Neural crest cell (in vitro differentiated cells): ENCODE results near the gene NXPH4. TPM values are rescaled to one million over a fixed set of nuclear protein-coding genes. Genes with fewer than 3 reads are reported as not detected.

Source experiments
- DNase-seq: peaks from one replicate; pipeline ENCODE4 v3.0.0; 2021; ENCODE audit warnings: low read depth, mixed read lengths, low spot score
- H3K27ac Mint-ChIP-seq: one replicate; pipeline ENCODE4 v1.8.0; 2021; ENCODE audit warnings: mild to moderate bottlenecking, mixed read lengths; ENCODE audit not compliant: unreplicated experiment
- H3K27me3 Mint-ChIP-seq: 2 replicates; pipeline ENCODE4 v1.8.0; 2021; ENCODE audit warnings: low read depth, mild to moderate bottlenecking, mixed read lengths
- H3K36me3 Mint-ChIP-seq: 2 replicates; pipeline ENCODE4 v1.8.0; 2021; ENCODE audit warnings: low read depth, mild to moderate bottlenecking, mixed read lengths
- H3K4me1 Mint-ChIP-seq: 2 replicates; pipeline ENCODE4 v1.8.0; 2021; ENCODE audit warnings: mixed read lengths
- H3K4me3 Mint-ChIP-seq: one replicate; pipeline ENCODE4 v1.8.0; 2021; ENCODE audit warnings: mild to moderate bottlenecking, mixed read lengths
- H3K9me3 Mint-ChIP-seq: 2 replicates; pipeline ENCODE4 v1.8.0; 2021; ENCODE audit warnings: mixed read lengths
- CTCF ChIP-seq: fragments of 200-600 bp; sonication (generic); conservative IDR thresholded peaks from 2 replicates; pipeline ENCODE4 v1.5.0; 2021; ENCODE audit warnings: antibody characterized with exemption, mild to moderate bottlenecking
- total RNA-seq: library from RNA; stranded (reverse); gene quantifications from 2 replicates; pipeline ENCODE4 v1.2.1, GENCODE V29; 2021

Gene NXPH4
- total RNA-seq, 1 donor from 2014 or later: 0.91 TPM

GRCh38 chr12:57237596-57237931, 21.0 kb downstream of the NXPH4 start:
- Mint-ChIP-seq H3K36me3 (peaks cover 12% of the 10 kb centered on the region), H3K9me3 (no peaks in the 10 kb centered on the region), H3K27me3 (peaks cover 70% of the 10 kb centered on the region), H3K27ac (no peak overlapping the region), H3K4me1 (peaks cover 61% of the 10 kb centered on the region), H3K4me3 (peak overlapping the region; percentile 90)
- no peak for DNase-seq
- TF ChIP-seq CTCF: no peak

- H3K36me3 Mint-ChIP-seq: peaks cover 8% of the 10 kb centered on the region
- no peak for TF ChIP-seq CTCF
- H3K4me3 Mint-ChIP-seq: peak overlapping the region; percentile 90
- H3K9me3 Mint-ChIP-seq: no peaks in the 10 kb centered on the region
- H3K27me3 Mint-ChIP-seq: peaks cover 76% of the 10 kb centered on the region
- no peak for DNase-seq
- peaks cover 63% of the 10 kb centered on the region for H3K4me1 Mint-ChIP-seq
- H3K27ac Mint-ChIP-seq: peak overlapping the region; percentile 68
These were observed 21.6 kb downstream of the NXPH4 start for GRCh38 chr12:57237932-57238853.

- peak; percentile 98 for DNase-seq
- peak; percentile 100 for TF ChIP-seq CTCF
- Mint-ChIP-seq H3K27ac (peak overlapping the region; percentile 68), H3K9me3 (no peaks in the 10 kb centered on the region), H3K4me3 (peak overlapping the region; percentile 90), H3K36me3 (peaks cover 7% of the 10 kb centered on the region), H3K27me3 (peaks cover 83% of the 10 kb centered on the region), H3K4me1 (peaks cover 68% of the 10 kb centered on the region)
These were observed 22.4 kb downstream of the NXPH4 start for GRCh38 chr12:57238854-57239554.

- H3K27me3 Mint-ChIP-seq: peaks cover 83% of the 10 kb centered on the region
- no peak for TF ChIP-seq CTCF
- peaks cover under 1% of the 10 kb centered on the region for H3K36me3 Mint-ChIP-seq
- no peaks in the 10 kb centered on the region for H3K9me3 Mint-ChIP-seq
- no peak for DNase-seq
- peaks cover 64% of the 10 kb centered on the region for H3K4me1 Mint-ChIP-seq
- peak overlapping the region; percentile 22 for H3K27ac Mint-ChIP-seq
- H3K4me3 Mint-ChIP-seq: peak overlapping the region; percentile 90
These were observed 23.0 kb downstream of the NXPH4 start for GRCh38 chr12:57239587-57240065.

- H3K27ac Mint-ChIP-seq: peak overlapping the region; percentile 27
- peak; percentile 14 for TF ChIP-seq CTCF
- peaks cover 86% of the 10 kb centered on the region for H3K27me3 Mint-ChIP-seq
- peak overlapping the region; percentile 90 for H3K4me3 Mint-ChIP-seq
- no peak for DNase-seq
- peaks cover 60% of the 10 kb centered on the region for H3K4me1 Mint-ChIP-seq
- H3K9me3 Mint-ChIP-seq: no peaks in the 10 kb centered on the region
- H3K36me3 Mint-ChIP-seq: no peaks in the 10 kb centered on the region
These were observed 23.7 kb downstream of the NXPH4 start for GRCh38 chr12:57240066-57240921.
